Activated naive CD8-positive, alpha-beta T cell treated with anti-CD3 and anti-CD28 coated beads, Interleukin-2, amount 50 U/mL, for 24 hours (primary cell): ENCODE measurements around the gene EBF3.

Source experiments
- ATAC-seq: fragments of 150-1000 bp; cut with Tn5 transposase; one replicate; pipeline ENCODE4 v1.10.0; 2021
- DNase-seq: peaks from one replicate; pipeline ENCODE4 v3.0.0; 2021
- H3K27ac Mint-ChIP-seq: one replicate; pipeline ENCODE4 v1.8.0; 2021; ENCODE audit warnings: mild to moderate bottlenecking, mixed read lengths
- H3K27me3 Mint-ChIP-seq: one replicate; pipeline ENCODE4 v1.8.0; 2021; ENCODE audit warnings: mixed read lengths
- H3K36me3 Mint-ChIP-seq: one replicate; pipeline ENCODE4 v1.8.0; 2021; ENCODE audit warnings: low read depth, mixed read lengths
- H3K4me1 Mint-ChIP-seq: one replicate; pipeline ENCODE4 v1.8.0; 2021; ENCODE audit warnings: mixed read lengths
- H3K4me3 Mint-ChIP-seq: one replicate; pipeline ENCODE4 v1.8.0; 2021; ENCODE audit warnings: mild to moderate bottlenecking, moderate library complexity, mixed read lengths
- H3K9me3 Mint-ChIP-seq: one replicate; pipeline ENCODE4 v1.8.0; 2021; ENCODE audit warnings: mixed read lengths

The EBF3 gene

DNA sequence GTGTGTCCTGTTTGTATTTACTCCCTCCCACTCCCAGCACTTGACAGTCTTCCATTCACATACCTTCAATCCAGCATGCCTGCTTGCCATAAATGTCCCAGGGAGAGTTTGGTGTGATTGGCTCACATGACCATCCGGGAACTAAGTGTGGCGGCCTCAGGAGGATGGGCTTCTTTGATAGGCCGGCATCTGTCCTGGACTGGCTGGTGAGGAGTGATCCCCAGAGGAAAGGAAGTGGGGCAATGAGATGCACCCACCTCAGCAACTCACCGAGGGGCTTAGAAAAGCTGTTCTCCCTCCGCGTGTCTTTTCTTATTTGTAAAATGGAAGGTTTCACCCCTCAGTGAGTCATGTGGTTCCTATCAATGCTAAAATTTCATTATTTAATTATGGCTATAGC lies 14.9 kb upstream of the EBF3 start:
- H3K36me3 Mint-ChIP-seq: no peaks in the 10 kb centered on the region
- peaks cover 56% of the 10 kb centered on the region for H3K27me3 Mint-ChIP-seq
- H3K27ac Mint-ChIP-seq: no peak overlapping the region
- peaks cover 20% of the 10 kb centered on the region for H3K9me3 Mint-ChIP-seq
- H3K4me3 Mint-ChIP-seq: no peak overlapping the region
- ATAC-seq (no peak), DNase-seq (no peak)
- H3K4me1 Mint-ChIP-seq: no peaks in the 10 kb centered on the region

DNA sequence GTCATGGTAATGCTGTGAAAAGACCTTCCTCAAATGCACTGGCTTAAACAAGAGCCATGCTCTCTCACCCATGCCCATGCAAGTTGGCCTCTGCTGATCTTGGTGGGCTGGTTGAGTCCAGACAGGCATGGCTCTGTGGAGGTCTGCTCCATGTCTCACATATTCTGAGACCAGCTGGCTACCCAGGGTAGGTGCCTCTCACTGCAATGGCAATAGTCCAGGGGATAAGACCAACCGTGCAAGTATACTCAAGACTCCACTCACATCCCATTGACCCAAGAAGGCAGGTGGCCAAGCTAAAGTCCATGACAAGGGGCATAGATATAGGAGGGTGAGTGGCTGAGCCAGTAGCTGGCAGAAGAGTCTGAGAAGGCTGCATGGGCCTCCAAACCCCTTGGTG lies 14.2 kb upstream of the EBF3 start:
- no peak for DNase-seq

DNA sequence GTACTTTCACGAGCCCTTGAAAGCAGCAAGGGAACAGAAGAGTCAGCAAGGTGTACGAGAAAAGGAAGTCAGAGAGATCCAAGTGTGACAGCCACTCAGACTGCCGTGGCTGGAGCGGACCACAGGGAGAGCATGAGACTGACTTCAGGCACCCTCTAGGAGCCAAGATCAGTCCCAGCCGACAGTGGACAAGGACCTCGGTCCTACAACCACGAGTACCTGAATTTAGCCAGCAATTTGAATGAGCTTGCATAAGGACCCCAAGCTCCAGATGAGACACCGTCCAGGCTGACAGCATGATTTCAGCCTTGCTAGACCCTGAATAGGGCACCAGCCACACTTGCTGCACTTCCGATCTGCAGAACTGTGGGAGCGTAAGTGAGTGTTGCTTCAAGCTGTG lies 13.7 kb upstream of the EBF3 start:
- peaks cover 58% of the 10 kb centered on the region for H3K27me3 Mint-ChIP-seq
- no peak overlapping the region for H3K27ac Mint-ChIP-seq
- H3K4me3 Mint-ChIP-seq: no peak overlapping the region
- peaks cover 14% of the 10 kb centered on the region for H3K9me3 Mint-ChIP-seq
- no peak for ATAC-seq
- no peak for DNase-seq
- H3K4me1 Mint-ChIP-seq: no peaks in the 10 kb centered on the region
- no peaks in the 10 kb centered on the region for H3K36me3 Mint-ChIP-seq

More for the DNA sequence above, 14.2 kb upstream of the EBF3 start:
- no peak for ATAC-seq
- Mint-ChIP-seq H3K27ac (no peak overlapping the region), H3K4me1 (no peaks in the 10 kb centered on the region), H3K36me3 (no peaks in the 10 kb centered on the region), H3K9me3 (peaks cover 20% of the 10 kb centered on the region), H3K27me3 (peaks cover 60% of the 10 kb centered on the region), H3K4me3 (no peak overlapping the region)

DNA sequence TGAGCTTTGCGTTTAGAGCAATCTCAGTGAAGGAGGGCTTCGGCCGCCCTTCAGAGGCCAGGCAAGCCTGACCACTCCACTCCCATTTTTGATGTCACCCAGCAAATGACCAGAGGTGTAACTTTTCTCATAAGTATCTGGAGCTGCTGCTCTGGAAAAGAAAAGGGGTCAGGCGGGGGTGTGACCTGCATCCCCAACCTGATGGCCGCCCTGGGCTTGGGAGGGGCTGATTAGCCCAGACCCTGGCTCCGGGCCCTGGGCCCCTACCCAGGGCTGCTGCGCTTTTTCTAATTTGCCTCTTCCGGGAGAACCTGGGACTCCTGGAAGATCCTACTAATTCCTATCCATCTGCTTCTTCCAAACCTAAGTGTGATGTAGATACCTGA lies 9.6 kb upstream of the EBF3 start:
- DNase-seq (no peak), ATAC-seq (no peak)
- H3K27ac Mint-ChIP-seq: no peak overlapping the region
- peaks cover 5% of the 10 kb centered on the region for H3K36me3 Mint-ChIP-seq
- peaks cover 61% of the 10 kb centered on the region for H3K27me3 Mint-ChIP-seq
- no peak overlapping the region for H3K4me3 Mint-ChIP-seq
- peaks cover 14% of the 10 kb centered on the region for H3K4me1 Mint-ChIP-seq
- H3K9me3 Mint-ChIP-seq: no peaks in the 10 kb centered on the region

DNA sequence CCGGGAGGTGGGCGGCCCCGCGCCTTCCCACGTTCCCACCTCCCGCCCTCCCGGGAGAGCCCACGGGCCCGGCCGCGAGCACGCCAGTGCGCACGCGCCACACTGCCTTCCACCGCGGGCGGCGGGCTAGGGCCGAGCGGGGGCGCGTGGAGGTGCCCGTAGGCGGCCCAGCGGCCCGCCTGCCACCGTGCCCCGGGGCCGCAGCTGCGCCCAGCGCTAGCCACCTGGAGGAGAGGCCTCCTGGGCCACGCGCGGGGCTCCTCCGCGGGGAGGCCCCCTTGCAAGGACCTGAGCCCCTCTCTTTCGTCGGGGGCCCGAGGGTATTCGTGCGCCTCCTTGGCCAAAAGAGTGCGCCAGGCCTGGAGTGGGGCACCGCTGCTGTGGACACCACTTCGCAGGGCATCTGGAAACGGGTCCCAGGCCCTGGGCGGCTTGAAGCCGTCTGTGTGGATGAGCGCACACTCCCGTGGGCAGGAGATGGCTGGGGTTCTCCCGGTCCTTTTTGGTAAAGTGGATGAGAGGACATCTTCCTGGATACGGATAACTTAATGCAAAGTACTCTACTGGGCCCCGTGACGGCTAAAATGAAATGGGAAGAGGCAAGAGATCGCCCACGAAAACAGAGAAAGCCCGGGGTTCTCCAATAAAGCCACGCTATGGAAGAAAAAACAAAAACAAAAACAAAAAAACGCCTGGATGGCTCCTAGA lies 9.0 kb upstream of the EBF3 start:
- Mint-ChIP-seq H3K36me3 (peaks cover 5% of the 10 kb centered on the region), H3K4me1 (peaks cover 14% of the 10 kb centered on the region), H3K27ac (no peak overlapping the region), H3K4me3 (no peak overlapping the region), H3K27me3 (peaks cover 63% of the 10 kb centered on the region), H3K9me3 (no peaks in the 10 kb centered on the region)
- DNase-seq: no peak
- ATAC-seq: no peak

DNA sequence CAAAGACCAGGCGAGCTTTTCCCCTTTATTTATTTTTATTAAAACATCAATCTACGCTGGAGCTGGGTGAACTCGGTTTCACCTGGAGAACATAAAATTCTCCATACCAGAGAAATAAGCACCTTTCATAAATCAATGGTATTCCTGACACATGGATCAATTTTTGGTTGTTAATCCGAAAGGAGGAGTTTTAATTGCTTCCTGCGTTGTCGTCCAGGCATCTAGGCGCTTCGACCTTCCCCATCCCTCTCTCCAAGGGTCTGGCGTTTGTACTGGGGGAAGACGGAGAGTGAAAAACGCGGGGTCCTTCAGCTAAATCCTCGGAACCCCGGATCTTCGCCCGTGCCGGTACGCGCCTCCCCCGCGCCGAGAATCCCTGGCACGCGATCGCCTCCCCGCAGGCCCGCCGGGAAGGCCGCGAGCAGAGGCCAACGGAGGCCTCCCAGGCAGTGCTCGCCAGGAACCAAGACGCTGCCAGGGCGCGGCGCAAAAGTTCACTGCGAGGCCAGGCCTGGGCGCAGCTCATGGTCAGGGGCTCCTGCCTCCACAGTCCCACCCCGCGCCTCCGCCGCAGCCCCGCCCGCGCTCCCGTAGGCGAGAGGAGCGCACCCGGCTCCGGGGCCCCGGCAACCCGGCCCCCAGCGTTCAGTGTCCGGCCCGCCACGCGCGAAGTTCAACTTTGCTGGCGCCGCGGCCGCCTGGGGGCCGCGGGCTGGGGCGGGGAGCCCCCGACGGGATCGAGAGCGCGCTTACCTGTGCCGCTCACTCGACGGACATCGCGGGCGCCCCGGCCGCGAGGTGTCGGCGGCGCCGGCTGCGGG lies 8.3 kb upstream of the EBF3 start:
- ATAC-seq (no peak), DNase-seq (no peak)
- Mint-ChIP-seq H3K9me3 (no peaks in the 10 kb centered on the region), H3K4me1 (peaks cover 14% of the 10 kb centered on the region), H3K4me3 (peak overlapping the region; percentile 38), H3K27me3 (peaks cover 69% of the 10 kb centered on the region), H3K27ac (peak overlapping the region; percentile 49), H3K36me3 (peaks cover 5% of the 10 kb centered on the region)

DNA sequence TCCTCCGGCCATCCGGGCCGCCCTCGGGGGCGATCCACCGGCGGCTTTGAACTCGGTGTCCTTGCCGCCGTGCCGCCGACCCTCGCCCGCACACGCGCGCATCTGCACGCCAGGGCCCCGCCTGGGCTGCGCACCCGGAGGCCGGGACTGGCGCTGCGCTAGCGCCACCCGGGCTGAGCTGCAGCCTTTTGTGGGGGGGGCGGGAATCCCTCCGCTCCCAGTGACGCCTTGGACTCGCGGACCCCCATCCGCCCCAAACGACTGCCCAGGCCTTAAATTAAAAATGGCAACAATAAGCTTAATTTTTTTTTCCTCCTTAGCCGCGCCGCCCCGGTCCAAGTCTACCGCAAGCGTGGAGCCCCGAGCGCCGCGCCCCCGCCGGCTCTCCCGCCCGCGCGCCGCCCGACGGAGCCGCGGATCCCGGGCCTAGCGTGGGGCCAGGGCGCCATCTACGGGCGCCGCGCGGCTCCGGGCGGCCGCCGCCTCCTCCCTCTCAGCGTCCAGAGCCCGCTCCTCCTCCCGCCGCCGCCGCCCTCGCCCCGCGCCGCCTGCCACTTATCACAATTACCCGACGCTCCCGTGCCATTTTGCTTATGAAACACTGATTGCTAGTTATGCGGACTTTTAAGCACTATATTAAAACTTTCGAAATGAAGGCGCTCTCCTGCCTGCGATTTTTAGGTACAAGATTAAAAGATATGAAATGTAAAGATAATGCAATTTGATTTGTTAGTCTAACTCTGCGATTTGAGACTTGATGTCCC lies 7.5 kb upstream of the EBF3 start:
- peak; percentile 69 for ATAC-seq

DNA sequence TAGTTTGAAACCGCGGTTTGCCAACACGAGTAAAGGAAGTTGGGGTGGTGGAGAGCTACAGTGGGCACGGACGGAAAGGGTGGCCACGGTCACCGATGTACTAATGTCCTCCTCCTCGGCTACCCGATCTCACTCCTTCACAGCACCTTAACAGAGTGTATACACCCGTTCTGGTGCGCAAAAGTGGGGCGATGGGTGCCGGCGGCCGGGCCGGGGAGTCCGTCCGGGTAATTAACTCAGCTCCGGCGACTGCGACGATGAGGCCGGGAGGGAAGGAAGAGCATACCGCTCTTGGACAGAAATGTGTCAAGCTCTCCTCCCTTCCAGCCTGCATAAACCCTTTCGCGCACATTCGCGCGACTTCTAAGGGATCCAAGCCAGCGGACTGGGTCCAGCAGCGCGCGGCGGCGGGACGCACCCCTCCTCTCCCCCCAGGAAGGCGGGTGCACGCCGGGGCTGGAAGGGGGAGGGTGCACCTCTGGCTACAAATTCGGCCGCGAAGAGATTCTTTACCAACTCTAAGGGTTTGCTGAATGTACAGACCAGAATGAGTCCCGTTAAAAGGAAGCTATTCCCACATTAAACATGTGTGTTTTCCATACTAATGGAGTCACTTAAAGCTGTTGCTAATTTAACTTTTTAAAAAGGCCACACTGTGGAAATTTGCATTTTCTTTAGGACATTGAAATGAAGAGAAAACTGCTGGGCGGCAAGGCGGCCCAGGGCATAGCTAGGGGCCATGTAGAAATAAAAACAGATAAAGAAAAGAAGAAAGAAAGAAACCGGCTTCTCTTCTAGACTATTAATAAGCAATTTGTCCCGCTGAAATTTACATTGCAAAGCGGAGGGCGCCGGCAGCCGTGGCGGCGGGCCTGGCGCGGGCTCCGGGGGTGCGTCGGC lies 6.6 kb upstream of the EBF3 start:
- Mint-ChIP-seq H3K27me3 (peaks cover 66% of the 10 kb centered on the region), H3K27ac (peak overlapping the region; percentile 71), H3K36me3 (peaks cover 5% of the 10 kb centered on the region), H3K4me3 (peak overlapping the region; percentile 26), H3K9me3 (no peaks in the 10 kb centered on the region), H3K4me1 (peaks cover 19% of the 10 kb centered on the region)
- no peak for ATAC-seq
- DNase-seq: no peak

More for the DNA sequence above, 7.5 kb upstream of the EBF3 start:
- Mint-ChIP-seq H3K27me3 (peaks cover 63% of the 10 kb centered on the region), H3K4me1 (peaks cover 14% of the 10 kb centered on the region), H3K27ac (peak overlapping the region; percentile 49), H3K9me3 (no peaks in the 10 kb centered on the region), H3K4me3 (peak overlapping the region; percentile 38), H3K36me3 (peaks cover 5% of the 10 kb centered on the region)
- DNase-seq: peak; percentile 61

DNA sequence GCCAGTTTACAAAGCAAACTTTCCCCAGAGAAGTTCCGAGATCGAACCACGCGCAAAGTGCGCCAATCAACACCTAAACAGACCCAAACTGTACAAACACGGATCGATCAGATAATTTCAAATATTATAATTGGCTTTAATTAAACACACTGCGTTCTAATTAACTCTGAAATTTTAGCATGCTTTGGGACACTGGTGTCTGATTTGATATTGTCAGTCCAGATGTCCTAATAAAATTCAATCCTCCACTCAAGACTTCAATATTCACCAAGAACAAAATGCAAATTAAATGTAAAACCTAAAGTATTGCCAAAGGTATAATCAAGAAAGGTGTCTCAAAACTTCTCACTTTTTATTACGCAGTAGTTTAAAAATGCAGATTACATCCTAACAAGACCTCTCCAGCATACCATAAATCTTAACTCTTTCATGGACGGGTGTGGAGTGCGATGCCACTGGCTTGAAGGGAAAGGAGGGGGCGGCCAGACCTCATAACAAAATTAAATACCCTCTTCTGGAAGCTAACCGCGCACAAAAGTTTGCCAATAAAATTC lies 5.9 kb upstream of the EBF3 start:
- Mint-ChIP-seq H3K4me3 (peak overlapping the region; percentile 45), H3K27me3 (peaks cover 65% of the 10 kb centered on the region), H3K9me3 (no peaks in the 10 kb centered on the region), H3K4me1 (peaks cover 19% of the 10 kb centered on the region), H3K27ac (peak overlapping the region; percentile 71), H3K36me3 (peaks cover 5% of the 10 kb centered on the region)
- DNase-seq (no peak), ATAC-seq (no peak)

DNA sequence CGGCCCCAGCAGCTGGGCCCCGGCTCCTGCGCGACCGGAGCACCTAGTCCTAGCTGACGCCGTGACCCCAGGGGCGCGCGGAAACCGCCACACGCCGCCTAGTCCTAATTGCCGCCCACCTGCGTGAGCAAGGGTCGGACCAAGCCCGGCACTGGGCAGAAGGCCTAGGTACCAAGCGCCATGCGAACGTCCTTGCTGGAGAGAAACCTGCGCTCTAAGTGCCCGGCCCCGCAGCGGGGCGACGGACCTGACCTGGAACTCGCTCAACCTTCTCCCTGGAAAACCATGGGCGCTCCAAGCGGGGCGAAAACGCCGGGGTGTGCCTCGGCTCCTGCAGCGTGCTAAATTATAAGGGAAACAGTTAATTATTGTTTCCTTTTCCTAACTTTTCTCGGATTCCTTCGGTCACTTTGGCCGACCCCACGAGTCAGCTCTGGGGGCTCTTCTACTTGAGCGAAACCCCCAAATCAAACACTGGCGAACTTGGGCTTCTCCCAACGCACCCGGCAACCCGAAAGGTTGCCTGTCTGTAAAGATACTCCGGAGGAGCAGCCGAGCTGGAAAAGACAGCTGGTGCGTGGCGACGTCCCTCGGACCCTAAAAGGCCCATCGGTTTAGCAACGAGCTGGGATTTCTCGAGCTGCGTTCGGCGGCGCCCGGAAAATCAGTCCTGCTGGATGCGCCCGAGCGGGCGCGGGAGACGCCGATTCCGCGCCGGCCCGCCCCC lies 5.3 kb upstream of the EBF3 start:
- H3K4me3 Mint-ChIP-seq: no peak overlapping the region
- H3K27me3 Mint-ChIP-seq: peaks cover 60% of the 10 kb centered on the region
- no peak for DNase-seq
- ATAC-seq: no peak
- peak overlapping the region; percentile 71 for H3K27ac Mint-ChIP-seq
- peaks cover 22% of the 10 kb centered on the region for H3K4me1 Mint-ChIP-seq
- no peaks in the 10 kb centered on the region for H3K9me3 Mint-ChIP-seq
- H3K36me3 Mint-ChIP-seq: peaks cover 5% of the 10 kb centered on the region

DNA sequence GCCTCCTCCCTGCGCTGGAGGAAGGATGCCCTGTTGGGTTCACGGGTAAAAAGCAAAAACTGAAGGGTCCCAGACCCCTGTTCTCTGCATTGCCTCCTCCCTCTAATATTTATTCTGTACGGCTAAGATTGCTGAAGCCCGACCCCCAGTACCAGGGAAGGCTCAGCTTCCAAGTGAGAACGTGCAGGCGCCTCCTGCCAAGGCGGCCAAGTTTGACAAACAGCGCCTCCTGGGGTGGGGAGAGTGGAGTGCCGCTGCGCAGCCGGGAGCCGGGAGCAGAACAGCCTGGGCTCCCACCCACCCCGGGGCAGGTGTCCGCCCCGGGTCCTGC lies 4.7 kb upstream of the EBF3 start:
- Mint-ChIP-seq H3K4me1 (peaks cover 22% of the 10 kb centered on the region), H3K36me3 (peaks cover 5% of the 10 kb centered on the region), H3K9me3 (no peaks in the 10 kb centered on the region), H3K27ac (no peak overlapping the region), H3K4me3 (no peak overlapping the region), H3K27me3 (peaks cover 56% of the 10 kb centered on the region)
- no peak for ATAC-seq
- peak; percentile 62 for DNase-seq

DNA sequence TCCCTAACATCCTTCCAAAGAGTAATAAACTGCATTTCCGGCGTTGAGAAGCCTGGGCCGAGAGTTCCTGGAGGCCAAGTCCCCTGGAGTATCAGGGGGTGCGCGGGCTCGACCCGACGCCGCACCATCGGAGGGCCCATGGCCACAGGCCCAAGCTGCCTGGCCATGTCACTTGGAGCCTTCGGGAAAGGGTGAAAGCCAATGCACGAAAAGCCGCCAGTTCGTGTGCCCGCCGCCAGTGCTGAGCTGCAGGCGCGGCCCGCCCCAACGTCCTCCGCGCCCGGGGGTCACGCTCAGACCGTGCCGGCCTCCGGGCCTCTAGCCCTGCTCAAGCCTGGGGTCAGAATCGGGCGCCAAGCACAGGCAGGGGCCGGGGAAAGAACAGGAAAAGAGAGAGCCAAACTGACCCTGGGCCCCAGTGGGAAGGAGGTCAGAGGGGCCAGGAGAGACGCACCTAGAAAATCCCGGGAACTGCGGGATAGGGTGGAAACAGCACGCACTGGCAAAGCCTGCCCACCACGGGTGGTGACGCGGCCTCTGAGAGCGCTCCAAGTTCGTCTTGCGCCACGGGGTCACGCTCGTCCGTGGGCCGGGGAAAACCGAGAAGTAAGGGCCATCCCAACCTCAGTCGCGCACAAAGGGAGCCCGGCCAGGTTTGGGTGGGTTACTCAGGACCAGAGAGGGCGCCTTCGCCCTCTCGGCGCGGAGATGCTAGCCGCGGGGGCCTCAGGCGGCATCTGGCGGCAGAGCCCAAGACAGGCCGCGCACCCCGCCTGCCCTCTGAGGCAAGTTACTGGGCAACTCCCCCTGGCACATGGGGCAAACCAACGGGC lies 4.2 kb upstream of the EBF3 start:
- Mint-ChIP-seq H3K9me3 (no peaks in the 10 kb centered on the region), H3K4me1 (peaks cover 23% of the 10 kb centered on the region), H3K36me3 (peaks cover 5% of the 10 kb centered on the region), H3K27me3 (peaks cover 52% of the 10 kb centered on the region), H3K4me3 (no peak overlapping the region), H3K27ac (no peak overlapping the region)
- DNase-seq (no peak), ATAC-seq (no peak)

DNA sequence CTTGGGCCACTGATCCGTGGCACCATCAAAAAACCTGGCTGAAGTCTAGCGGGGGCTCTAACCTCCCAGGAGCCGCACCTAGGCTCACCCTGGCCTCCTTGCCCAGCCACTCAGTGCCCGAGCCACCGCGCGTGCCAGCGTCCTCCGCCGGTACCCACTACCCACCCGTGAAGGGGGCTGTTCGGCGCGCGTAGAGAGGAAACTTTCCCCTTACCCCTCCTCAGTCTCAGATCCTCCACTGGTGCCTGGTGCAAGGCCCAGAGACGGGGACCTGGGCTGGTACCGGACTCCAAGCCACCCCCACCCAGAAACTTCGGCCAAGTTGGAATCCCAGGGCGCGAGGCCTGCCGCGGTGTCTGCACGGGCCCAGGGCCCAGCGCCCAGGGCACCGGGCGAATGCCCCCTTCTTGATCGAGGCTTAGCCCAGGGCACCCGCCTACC lies 3.5 kb upstream of the EBF3 start:
- Mint-ChIP-seq H3K27ac (no peak overlapping the region), H3K36me3 (peaks cover 7% of the 10 kb centered on the region), H3K9me3 (no peaks in the 10 kb centered on the region), H3K4me3 (no peak overlapping the region), H3K4me1 (peaks cover 28% of the 10 kb centered on the region), H3K27me3 (peaks cover 57% of the 10 kb centered on the region)
- DNase-seq (no peak), ATAC-seq (no peak)
